ENCODE results near the gene TYRO3.

TYRO3 gene

GRCh38 chr15:41631880-41632470, 73.0 kb downstream of the TYRO3 start:
- Mint-ChIP-seq H3K27ac (no peak overlapping the region), H3K4me3 (no peak overlapping the region), H3K4me1 (ENCODE audit: low read depth) (peaks cover 14% of the 10 kb centered on the region), H3K9me3 (ENCODE audit: low read depth) (no peaks in the 10 kb centered on the region), H3K36me3 (no peaks in the 10 kb centered on the region), H3K27me3 (no peaks in the 10 kb centered on the region)
